Measurements from ENCODE around the gene RFX6.

RFX6 gene

DNA sequence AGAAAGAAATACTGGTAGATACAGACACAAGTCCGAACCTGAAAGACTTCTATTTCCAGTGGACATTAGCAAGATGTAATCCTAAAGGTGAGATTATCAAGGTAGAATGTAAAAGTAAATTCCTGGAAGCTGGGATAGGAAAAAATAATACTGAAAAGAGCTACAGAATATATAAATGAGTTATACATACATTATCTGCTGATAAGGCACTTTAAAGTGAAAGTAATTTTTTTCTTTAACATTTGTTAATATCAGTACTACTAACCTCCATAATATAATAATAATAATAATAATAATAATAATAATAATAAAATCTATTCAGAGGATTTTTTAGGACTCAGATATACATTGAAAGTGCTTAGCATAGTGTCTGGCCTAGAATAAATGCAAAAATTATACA, 102.5 kb downstream of the RFX6 start:
- DNase-seq (ENCODE audit: low read depth in 2 of 2) = no peak
- TF ChIP-seq, protein P1, sequence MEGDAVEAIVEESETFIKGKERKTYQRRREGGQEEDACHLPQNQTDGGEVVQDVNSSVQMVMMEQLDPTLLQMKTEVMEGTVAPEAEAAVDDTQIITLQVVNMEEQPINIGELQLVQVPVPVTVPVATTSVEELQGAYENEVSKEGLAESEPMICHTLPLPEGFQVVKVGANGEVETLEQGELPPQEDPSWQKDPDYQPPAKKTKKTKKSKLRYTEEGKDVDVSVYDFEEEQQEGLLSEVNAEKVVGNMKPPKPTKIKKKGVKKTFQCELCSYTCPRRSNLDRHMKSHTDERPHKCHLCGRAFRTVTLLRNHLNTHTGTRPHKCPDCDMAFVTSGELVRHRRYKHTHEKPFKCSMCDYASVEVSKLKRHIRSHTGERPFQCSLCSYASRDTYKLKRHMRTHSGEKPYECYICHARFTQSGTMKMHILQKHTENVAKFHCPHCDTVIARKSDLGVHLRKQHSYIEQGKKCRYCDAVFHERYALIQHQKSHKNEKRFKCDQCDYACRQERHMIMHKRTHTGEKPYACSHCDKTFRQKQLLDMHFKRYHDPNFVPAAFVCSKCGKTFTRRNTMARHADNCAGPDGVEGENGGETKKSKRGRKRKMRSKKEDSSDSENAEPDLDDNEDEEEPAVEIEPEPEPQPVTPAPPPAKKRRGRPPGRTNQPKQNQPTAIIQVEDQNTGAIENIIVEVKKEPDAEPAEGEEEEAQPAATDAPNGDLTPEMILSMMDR (IDR thresholded peaks at IDR 0.05; ENCODE audit: low read depth, low read length) = no peak
- H3K4me3 ChIP-seq (replicated peaks in 1 of 2; ENCODE audit: low read depth in 2 of 2, low read length in 2 of 2) = no peak overlapping the region
